OCI-LY1 (cell line): ENCODE measurements around the gene MACROD2.

Experiments
- H2AFZ ChIP-seq: fragments of 200-600 bp; sonication (generic), shearing (Covaris generic); 2 replicates; pipeline ENCODE4 v1.6.0; 2014; ENCODE audit warnings: antibody characterized with exemption, mild to moderate bottlenecking, low read length
- H3F3A ChIP-seq: fragments of 200-600 bp; sonication (generic), shearing (Covaris generic); 2 replicates; pipeline ENCODE4 v1.6.0; 2014; ENCODE audit warnings: mild to moderate bottlenecking, antibody characterized with exemption, low read length, moderate library complexity; ENCODE audit not compliant: insufficient read depth
- H3K27ac ChIP-seq: fragments of 200-600 bp; sonication (generic); 2 replicates; pipeline ENCODE4 v1.5.1; 2014; ENCODE audit warnings: low read length, mixed run types, mild to moderate bottlenecking, low read depth; ENCODE audit not compliant: poor library complexity, severe bottlenecking
- H3K27me3 ChIP-seq: fragments of 200-600 bp; sonication (generic); 2 replicates; pipeline ENCODE4 v1.6.0; 2014; ENCODE audit warnings: antibody characterized with exemption, mild to moderate bottlenecking, low read length, moderate library complexity; ENCODE audit not compliant: insufficient read depth
- H3K36me3 ChIP-seq: fragments of 200-600 bp; sonication (generic); 2 replicates; pipeline ENCODE4 v1.6.1; 2014; ENCODE audit warnings: mild to moderate bottlenecking, antibody characterized with exemption, low read length, moderate library complexity, mixed read lengths; ENCODE audit not compliant: insufficient read depth
- H3K4me1 ChIP-seq: fragments of 200-600 bp; sonication (generic); 2 replicates; pipeline ENCODE4 v1.5.1; 2014; ENCODE audit warnings: mild to moderate bottlenecking, low read length, moderate library complexity; ENCODE audit not compliant: insufficient read depth, severe bottlenecking
- H3K4me2 ChIP-seq: fragments of 200-600 bp; sonication (generic), shearing (Covaris generic); 2 replicates; pipeline ENCODE4 v1.6.1; 2014; ENCODE audit warnings: low read length
- H3K4me3 ChIP-seq: fragments of 200-600 bp; sonication (generic); 2 replicates; pipeline ENCODE4 v1.5.1; 2014; ENCODE audit warnings: low read length, low read depth, mild to moderate bottlenecking, mixed read lengths; ENCODE audit not compliant: poor library complexity, severe bottlenecking
- H3K79me2 ChIP-seq: fragments of 200-600 bp; shearing (Covaris generic); 2 replicates; pipeline ENCODE4 v1.6.1; 2016; ENCODE audit warnings: mixed run types, low read length, mixed read lengths; ENCODE audit not compliant: insufficient read depth
- H3K9ac ChIP-seq: fragments of 200-600 bp; sonication (generic), shearing (Covaris generic); 2 replicates; pipeline ENCODE4 v1.6.1; 2014; ENCODE audit warnings: mild to moderate bottlenecking, low read length, mixed read lengths
- H3K9me2 ChIP-seq: fragments of 200-600 bp; sonication (generic), shearing (Covaris generic); 2 replicates; pipeline ENCODE4 v1.6.1; 2014; ENCODE audit warnings: low read depth, mild to moderate bottlenecking, low read length, mixed read lengths
- H3K9me3 ChIP-seq: fragments of 200-600 bp; shearing (Covaris generic); 2 replicates; pipeline ENCODE4 v1.6.1; 2014; ENCODE audit warnings: low read length, mixed read lengths
- H4K20me1 ChIP-seq: fragments of 200-600 bp; sonication (generic), shearing (Covaris generic); 2 replicates; pipeline ENCODE4 v1.6.0; 2016; ENCODE audit warnings: mild to moderate bottlenecking, low read length; ENCODE audit not compliant: insufficient read depth
- CTCF ChIP-seq: fragments of 200-600 bp; sonication (generic), shearing (Covaris generic); IDR thresholded peaks from 2 replicates; pipeline ENCODE4 v1.5.1; 2017; ENCODE audit warnings: mild to moderate bottlenecking, antibody characterized with exemption, low read length, moderate library complexity, mixed read lengths
- EZH2 ChIP-seq: fragments of 200-600 bp; sonication (generic), shearing (Covaris generic); IDR thresholded peaks from 2 replicates; pipeline ENCODE4 v1.8.0; 2017; ENCODE audit warnings: borderline replicate concordance, mixed run types, mild to moderate bottlenecking, antibody characterized with exemption, low read length, moderate library complexity, mixed read lengths

MACROD2 gene

GRCh38 chr20:16042731-16043130 lies 2047.4 kb downstream of the MACROD2 start:
- H3K9me3 ChIP-seq = no peaks in the 10 kb centered on the region
- no peaks in the 10 kb centered on the region for H4K20me1 ChIP-seq
- no peaks in the 10 kb centered on the region for H3K79me2 ChIP-seq
- no peak overlapping the region for H3K4me3 ChIP-seq
- no peaks in the 10 kb centered on the region for H3K9me2 ChIP-seq
- H3K4me2 ChIP-seq = no peak overlapping the region
- H2AFZ ChIP-seq = no peak overlapping the region
- H3K36me3 ChIP-seq = no peaks in the 10 kb centered on the region
- no peak overlapping the region for H3K9ac ChIP-seq
- no peaks in the 10 kb centered on the region for H3K4me1 ChIP-seq
- no peak for TF ChIP-seq EZH2
- no peaks in the 10 kb centered on the region for H3F3A ChIP-seq
- H3K27me3 ChIP-seq = no peaks in the 10 kb centered on the region
- H3K27ac ChIP-seq = no peak overlapping the region

DNA sequence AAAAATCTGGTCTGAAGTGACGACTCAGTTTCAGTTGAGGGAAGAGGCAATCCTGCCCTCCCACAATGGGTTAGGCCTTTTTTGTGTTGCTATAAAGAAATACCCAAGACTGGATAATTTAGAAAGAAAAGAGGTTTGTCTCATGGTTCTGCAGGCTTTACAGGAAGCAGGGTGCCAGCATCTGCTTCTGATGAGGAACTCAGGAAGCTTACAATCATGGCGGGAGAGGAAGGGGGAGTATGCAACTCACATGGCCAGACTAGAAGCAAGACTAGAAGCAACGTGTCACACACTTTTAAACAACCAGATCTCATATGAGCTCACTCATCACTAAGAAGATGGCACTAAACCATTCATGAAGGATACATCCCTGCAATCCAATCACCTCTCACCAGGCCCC lies 2048.6 kb downstream of the MACROD2 start:
- Histone ChIP-seq H3K4me2 (no peak overlapping the region), H3K79me2 (no peaks in the 10 kb centered on the region), H2AFZ (no peak overlapping the region), H3K36me3 (no peaks in the 10 kb centered on the region), H4K20me1 (no peaks in the 10 kb centered on the region), H3K27me3 (no peaks in the 10 kb centered on the region), H3K9me3 (no peaks in the 10 kb centered on the region), H3K4me1 (no peaks in the 10 kb centered on the region), H3K27ac (no peak overlapping the region), H3F3A (no peaks in the 10 kb centered on the region), H3K4me3 (no peak overlapping the region), H3K9me2 (no peaks in the 10 kb centered on the region), H3K9ac (no peak overlapping the region)
- TF ChIP-seq CTCF = no peak
- no peak for TF ChIP-seq EZH2

DNA sequence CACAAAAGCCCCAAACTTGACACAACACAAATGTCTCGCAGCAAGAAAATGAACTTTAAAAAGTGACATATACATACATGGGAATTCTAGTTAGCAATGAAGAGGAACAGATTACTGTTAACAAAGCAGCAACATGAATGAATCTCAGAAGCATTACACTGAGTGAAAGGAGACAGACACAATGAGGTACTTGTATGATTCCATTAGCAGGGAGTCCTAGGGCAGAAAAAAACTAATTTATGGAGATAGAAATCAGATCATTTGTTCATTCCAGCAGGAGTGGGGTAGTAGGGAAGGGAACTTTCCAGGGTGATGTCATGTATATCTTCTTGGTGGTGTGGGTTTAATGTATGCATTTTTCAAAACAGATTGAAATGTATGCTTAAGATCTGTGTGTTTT lies 2053.6 kb downstream of the MACROD2 start:
- no peaks in the 10 kb centered on the region for H3K9me3 ChIP-seq

More for the DNA sequence above, 2053.6 kb downstream of the MACROD2 start:
- Histone ChIP-seq H3K36me3 (no peaks in the 10 kb centered on the region), H3K4me3 (no peak overlapping the region), H3K27me3 (no peaks in the 10 kb centered on the region), H3K9ac (no peak overlapping the region), H3K4me2 (no peak overlapping the region), H3F3A (no peaks in the 10 kb centered on the region), H3K27ac (no peak overlapping the region), H3K79me2 (no peaks in the 10 kb centered on the region), H2AFZ (no peak overlapping the region), H4K20me1 (no peaks in the 10 kb centered on the region), H3K4me1 (no peaks in the 10 kb centered on the region), H3K9me2 (no peaks in the 10 kb centered on the region)
- TF ChIP-seq CTCF = no peak
- no peak for TF ChIP-seq EZH2
